H1 (cell line): Measurements from ENCODE around the gene KIAA0930. TPM values are rescaled to one million over a fixed set of nuclear protein-coding genes. Genes with fewer than 3 reads are reported as not detected.

Experiments
- CTCF ChIA-PET: fragments of 300-600 bp; sonication (Branson Sonifier 250); formaldehyde crosslinking; loops from one replicate; lab custom pipeline; 2021; ENCODE audit not compliant: partially characterized antibody; lab: Charles Lee
- POLR2A ChIA-PET: fragments of 300-600 bp; sonication (Branson Sonifier 250); formaldehyde crosslinking; loops from one replicate; lab custom pipeline; 2021; ENCODE audit warnings: inconsistent platforms; ENCODE audit not compliant: partially characterized antibody; lab: Charles Lee
- DNase-seq, 2 experiments: peaks; one replicate each; pipeline versions ENCODE4 v3.0.0 to v3.0.0-alpha.2; 2010 to 2022; ENCODE audit warnings: low spot score in 2 of 2, low read depth in 1 of 2, mixed read lengths in 1 of 2
- FAIRE-seq: peaks from 2 replicates; lab custom pipeline; 2011; peaks lifted over from hg19 to GRCh38; lab: Jason Lieb, UNC
- H2AFZ ChIP-seq: 2 replicates; pipeline ENCODE4 v1.8.1; 2012; ENCODE audit warnings: low read length, inconsistent platforms
- H2AK5ac ChIP-seq: 2 replicates; pipeline ENCODE4 v1.6.1; 2013; ENCODE audit warnings: low read depth, low read length
- H2BK120ac ChIP-seq: replicated peaks from 2 replicates; pipeline ENCODE3; 2013; ENCODE audit warnings: low read depth, low read length, inconsistent platforms
- H2BK12ac ChIP-seq: 2 replicates; pipeline ENCODE4 v1.6.1; 2013; ENCODE audit warnings: low read depth, low read length
- H2BK15ac ChIP-seq: 2 replicates; pipeline ENCODE4 v1.6.1; 2013; ENCODE audit warnings: low read length
- H2BK20ac ChIP-seq: 2 replicates; pipeline ENCODE4 v1.6.1; 2013; ENCODE audit warnings: low read length
- H2BK5ac ChIP-seq: 2 replicates; pipeline ENCODE4 v1.6.1; 2013; ENCODE audit warnings: low read depth, low read length
- H3K14ac ChIP-seq: 2 replicates; pipeline ENCODE4 v1.6.1; 2013; ENCODE audit warnings: inconsistent platforms; ENCODE audit not compliant: insufficient read length
- H3K18ac ChIP-seq: 2 replicates; pipeline ENCODE4 v1.6.1; 2013; ENCODE audit warnings: low read length; ENCODE audit errors: extremely low read depth
- H3K23ac ChIP-seq: 2 replicates; pipeline ENCODE4 v1.6.1; 2013; ENCODE audit warnings: inconsistent platforms; ENCODE audit not compliant: insufficient read length
- H3K23me2 ChIP-seq: 2 replicates; pipeline ENCODE4 v1.6.1; 2013; ENCODE audit warnings: low read depth, low read length
- H3K27ac ChIP-seq: 2 replicates; pipeline ENCODE4 v1.6.1; 2011; ENCODE audit warnings: low read depth, low read length, inconsistent platforms
- H3K27me3 ChIP-seq, 4 experiments: replicated peaks in 1 of 4; 1 replicate in 1 of 4; 2 replicates in 3 of 4; pipeline versions ENCODE4 v1.6.1 to v1.8.1; 2011 to 2013; ENCODE audit warnings: low read length in 3 of 4, mild to moderate bottlenecking in 3 of 4, inconsistent platforms in 2 of 4, mixed read lengths in 2 of 4, moderate library complexity in 1 of 4; ENCODE audit not compliant: control insufficient read depth in 3 of 4, insufficient read depth in 3 of 4; ENCODE audit errors: extremely low read depth in 1 of 4
- H3K36me3 ChIP-seq, 4 experiments: 2 replicates each; pipeline versions ENCODE4 v1.6.1 to v1.8.1; 2011 to 2013; ENCODE audit warnings: mild to moderate bottlenecking in 4 of 4, low read length in 3 of 4, moderate library complexity in 2 of 4, control low read depth in 1 of 4, inconsistent platforms in 1 of 4; ENCODE audit not compliant: insufficient read depth in 4 of 4, control insufficient read depth in 2 of 4
- H3K4ac ChIP-seq: replicated peaks from 2 replicates; pipeline ENCODE3; 2013; ENCODE audit warnings: low read length, low read depth, mixed read lengths, inconsistent platforms; ENCODE audit not compliant: insufficient read length
- H3K4me1 ChIP-seq, 4 experiments: replicated peaks in 1 of 4; 1 replicate in 1 of 4; 2 replicates in 3 of 4; pipeline versions ENCODE4 v1.6.1 to v1.8.1; 2011 to 2013; ENCODE audit warnings: low read length in 3 of 4, inconsistent platforms in 2 of 4, mixed read lengths in 1 of 4; ENCODE audit not compliant: insufficient read depth in 4 of 4, control insufficient read depth in 3 of 4
- H3K4me2 ChIP-seq, 2 experiments: 2 replicates each; pipeline versions ENCODE4 v1.6.1 to v1.8.1; 2011 to 2013; ENCODE audit warnings: low read depth in 2 of 2, low read length in 2 of 2, control low read depth in 1 of 2, inconsistent platforms in 1 of 2, mild to moderate bottlenecking in 1 of 2; ENCODE audit not compliant: insufficient read depth in 1 of 2
- H3K4me3 ChIP-seq, 4 experiments: fragments of 200-600, 300-600 bp in 1 of 4; sonication (generic), shearing (Covaris generic), sonication (Bioruptor Twin) in 1 of 4; 2 replicates each; pipeline versions ENCODE4 v1.5.1 to v1.8.1; 2011 to 2016; ENCODE audit warnings: low read length in 4 of 4, low read depth in 3 of 4, control low read depth in 2 of 4, inconsistent platforms in 2 of 4, mild to moderate bottlenecking in 2 of 4, mixed read lengths in 1 of 4, moderate library complexity in 1 of 4; ENCODE audit not compliant: insufficient read depth in 2 of 4; ENCODE audit errors: extremely low read depth in 1 of 4
- H3K56ac ChIP-seq: replicated peaks from 2 replicates; pipeline ENCODE3; 2013; ENCODE audit warnings: low read depth, mild to moderate bottlenecking, mixed read lengths, low read length, inconsistent platforms; ENCODE audit not compliant: insufficient read length
- H3K79me1 ChIP-seq: 2 replicates; pipeline ENCODE4 v1.6.1; 2013; ENCODE audit warnings: low read depth, low read length, control low read depth
- H3K79me2 ChIP-seq, 2 experiments: 2 replicates each; pipeline versions ENCODE4 v1.6.1 to v1.8.1; 2012 to 2013; ENCODE audit warnings: low read length in 2 of 2, mild to moderate bottlenecking in 2 of 2, inconsistent platforms in 1 of 2; ENCODE audit not compliant: insufficient read depth in 2 of 2, control insufficient read depth in 1 of 2
- H3K9ac ChIP-seq, 4 experiments: replicated peaks in 1 of 4; 1 replicate in 1 of 4; 2 replicates in 3 of 4; pipeline versions ENCODE4 v1.6.1 to v1.8.1; 2011 to 2013; ENCODE audit warnings: low read depth in 3 of 4, low read length in 3 of 4, control low read depth in 2 of 4, mild to moderate bottlenecking in 2 of 4, moderate library complexity in 2 of 4, inconsistent platforms in 1 of 4; ENCODE audit errors: extremely low read depth in 1 of 4
- H3K9me3 ChIP-seq, 2 experiments: 2 replicates each; pipeline versions ENCODE4 v1.6.1 to v1.8.1; 2012 to 2013; ENCODE audit warnings: mild to moderate bottlenecking in 2 of 2, moderate library complexity in 2 of 2, control low read depth in 1 of 2, inconsistent platforms in 1 of 2, low read depth in 1 of 2, low read length in 1 of 2, mixed read lengths in 1 of 2; ENCODE audit not compliant: insufficient read depth in 2 of 2
- H4K20me1 ChIP-seq, 2 experiments: replicated peaks in 1 of 2; 2 replicates each; pipeline versions ENCODE3 to v1.8.1; 2011 to 2013; ENCODE audit warnings: inconsistent platforms in 2 of 2, low read length in 2 of 2, mild to moderate bottlenecking in 1 of 2; ENCODE audit not compliant: insufficient read depth in 2 of 2, control insufficient read depth in 1 of 2
- H4K5ac ChIP-seq: 2 replicates; pipeline ENCODE4 v1.6.1; 2013; ENCODE audit warnings: low read length, low read depth, mixed read lengths, inconsistent platforms; ENCODE audit not compliant: insufficient read length
- H4K8ac ChIP-seq: 2 replicates; pipeline ENCODE4 v1.8.0; 2013; ENCODE audit warnings: mild to moderate bottlenecking, moderate library complexity, low read length, inconsistent platforms; ENCODE audit not compliant: insufficient read depth; ENCODE audit errors: extremely low read depth
- H4K91ac ChIP-seq: replicated peaks from 2 replicates; pipeline ENCODE3; 2013; ENCODE audit warnings: low read length, mixed read lengths, inconsistent platforms; ENCODE audit not compliant: insufficient read length
- PHF8 ChIP-seq: fragments of 200-600 bp; sonication (generic); conservative IDR thresholded peaks from 2 replicates; pipeline ENCODE4 v1.7.1; 2012; ENCODE audit warnings: low read depth, mild to moderate bottlenecking, inconsistent platforms, low read length, moderate library complexity
- RNF2 ChIP-seq: fragments of 200-900, 300-1000 bp; sonication (generic); IDR thresholded peaks from 2 replicates; pipeline ENCODE4 v1.7.1; 2016; ENCODE audit warnings: borderline replicate concordance, low read depth, mild to moderate bottlenecking, antibody characterized with exemption, low read length; ENCODE audit not compliant: poor library complexity, severe bottlenecking; ENCODE audit errors: missing control alignments
- WGBS, 2 experiments: shearing (Covaris generic) in 1 of 2; methylation state at CpG; one replicate each; pipeline versions ENCODE4 v1.1.6 to v1.1.7; 2013 to 2015; ENCODE audit warnings: low lambda C conversion rate in 2 of 2, mixed read lengths in 2 of 2, inconsistent platforms in 1 of 2, low coverage in 1 of 2, missing lambda C conversion rate in 1 of 2; ENCODE audit not compliant: insufficient replicate concordance in 2 of 2, insufficient coverage in 1 of 2, insufficient read length in 1 of 2; ENCODE audit errors: extremely low coverage in 1 of 2, missing lambda C conversion rate in 1 of 2; 5-methylcytosine and 5-hydroxymethylcytosine counted together
- polyA plus RNA-seq, 7 experiments: library from polyadenylated mRNA; depleted of rRNA in 3 of 7; stranded (reverse) in 5 of 7; unstranded in 2 of 7; fragments of >200 nt in 5 of 7; fragments of 200-250 nt in 2 of 7; gene quantifications; 1 replicate in 5 of 7; 2 replicates in 1 of 7; 4 replicates in 1 of 7; pipeline versions ENCODE4 v1.2.1 to v1.2.3, GENCODE V29; 2011 to 2013; ENCODE audit warnings: missing spikeins in 2 of 7, mixed read lengths in 2 of 7
- total RNA-seq: library from RNA; stranded (reverse); fragmentation: NEBNext Ultra II Directional; extraction: Animal tissue kit (Norgen Biotek cat#: 25700); gene quantifications from 2 replicates; pipeline ENCODE4 v1.2.1, GENCODE V29; 2021

Gene KIAA0930
- total and polyA plus RNA-seq, 2 of the 8 experiments (the other 6 are each of a cell fraction or from before 2014, with no cell fraction given), result 61.9 to 66.1 TPM

DNA sequence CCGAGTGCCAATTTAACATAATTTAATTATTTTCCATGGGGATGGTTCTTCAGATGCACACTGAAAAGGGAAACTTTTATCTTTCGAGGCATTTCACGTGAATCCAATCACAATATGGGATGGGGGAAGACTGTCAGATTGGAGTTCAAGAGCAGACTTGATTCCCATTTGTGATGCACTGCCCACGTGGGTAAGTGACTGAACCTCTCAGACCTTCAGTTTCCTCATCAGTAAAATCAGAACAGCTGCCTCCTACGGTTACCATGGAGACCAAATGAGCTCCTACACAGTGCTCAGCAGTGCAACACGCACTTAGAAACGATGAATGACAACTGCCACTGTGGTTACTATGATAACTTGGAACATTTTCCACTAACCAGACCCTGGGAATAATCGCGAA, 21.7 kb downstream of the KIAA0930 start:
- H3K18ac ChIP-seq, result no peak overlapping the region
- no peaks in the 10 kb centered on the region for H3K36me3 ChIP-seq
- CTCF ChIA-PET, result interaction anchor here (1.0 to 2.7 kb wide), 6 partner anchors 9 to 46 kb away, joined by 3 to 22 read pairs (median 6); no protein-coding TSS in a partner anchor

More for the DNA sequence above, 21.7 kb downstream of the KIAA0930 start:
- peaks cover 5 to 26% of the 10 kb centered on the region in 2 experiments for H4K20me1 ChIP-seq
- H3K27me3 ChIP-seq, result no peaks in the 10 kb centered on the region
- H2BK20ac ChIP-seq, result no peak overlapping the region
- no peak overlapping the region for H2BK5ac ChIP-seq
- WGBS, 2 experiments, result 82% methylated on average over 9 of the region's 9 CpGs; no CpG with 5 or more reads in 1 of the 2 experiments
- H3K14ac ChIP-seq, result no peak overlapping the region
- POLR2A ChIA-PET, result interaction anchor here (1.0 to 1.6 kb wide), 2 partner anchors 14 to 225 kb away, joined by 3 to 4 read pairs; no protein-coding TSS in a partner anchor
- H3K4ac ChIP-seq, result no peak overlapping the region
- no peak overlapping the region for H4K5ac ChIP-seq
- no peak for DNase-seq
- no peak overlapping the region for H2AK5ac ChIP-seq
- H3K56ac ChIP-seq, result no peak overlapping the region
- H3K79me2 ChIP-seq, result peaks cover 0 to 27% of the 10 kb centered on the region in 2 experiments; a peak in 2 of 4 replicates
- no peak overlapping the region for H4K91ac ChIP-seq
- H3K9me3 ChIP-seq, result no peaks in the 10 kb centered on the region
- H2AFZ ChIP-seq, result no peak overlapping the region
- H2BK120ac ChIP-seq, result no peak overlapping the region
- no peaks in the 10 kb centered on the region for H3K23me2 ChIP-seq
- no peak overlapping the region for H3K27ac ChIP-seq
- no peak for FAIRE-seq
- TF ChIP-seq RNF2, result no peak
- no peak for TF ChIP-seq PHF8
- TF ChIP-seq, all 59 proteins: peak for 0
- H3K79me1 ChIP-seq, result peaks cover 14% of the 10 kb centered on the region
- H3K9ac ChIP-seq, result no peak overlapping the region
- H3K4me2 ChIP-seq, result no peak overlapping the region
- no peak overlapping the region for H4K8ac ChIP-seq
- no peak overlapping the region for H2BK12ac ChIP-seq
- H2BK15ac ChIP-seq, result no peak overlapping the region
- H3K4me1 ChIP-seq, result peaks cover 3 to 12% (median 5%) of the 10 kb centered on the region in 4 experiments; a peak in 5 of 7 replicates
- H3K23ac ChIP-seq, result no peak overlapping the region
- no peak overlapping the region for H3K4me3 ChIP-seq
